Astrocyte of the cerebellum (primary cell): ENCODE results near the gene PPP1R10.

ENCODE experiments used
- DNase-seq: peaks from one replicate; pipeline ENCODE4 v3.0.0-alpha.2; 2011; ENCODE audit warnings: low read depth
- H3K4me3 ChIP-seq: 2 replicates; pipeline ENCODE4 v1.5.1; 2011; ENCODE audit warnings: mild to moderate bottlenecking, low read depth, low read length, moderate library complexity
- CTCF ChIP-seq: IDR thresholded peaks from 2 replicates; pipeline ENCODE4 v1.5.1; 2012; ENCODE audit warnings: low read length, low read depth, moderate library complexity, mild to moderate bottlenecking; ENCODE audit errors: missing control alignments
- in situ Hi-C: cut with HindIII; loops from 2 replicates; pipeline ENCODE4 v1.10.0; 2017; ENCODE audit warnings: low sequenced_read_pairs

Gene PPP1R10

GRCh38 chr6:30610065-30610464, 7.0 kb downstream of the PPP1R10 start:
- no peak for DNase-seq
- TF ChIP-seq CTCF, result no peak
- no peak overlapping the region for H3K4me3 ChIP-seq
- in situ Hi-C loops, result loop anchor here (5.0 kb wide), 1 partner anchor 48 kb away; no protein-coding TSS in a partner anchor

- no peak for TF ChIP-seq CTCF
- DNase-seq, result no peak
- no peak overlapping the region for H3K4me3 ChIP-seq
- in situ Hi-C loops, result no loop called here
Measured at GRCh38 chr6:30603961-30604360, 13.1 kb downstream of the PPP1R10 start.

DNA sequence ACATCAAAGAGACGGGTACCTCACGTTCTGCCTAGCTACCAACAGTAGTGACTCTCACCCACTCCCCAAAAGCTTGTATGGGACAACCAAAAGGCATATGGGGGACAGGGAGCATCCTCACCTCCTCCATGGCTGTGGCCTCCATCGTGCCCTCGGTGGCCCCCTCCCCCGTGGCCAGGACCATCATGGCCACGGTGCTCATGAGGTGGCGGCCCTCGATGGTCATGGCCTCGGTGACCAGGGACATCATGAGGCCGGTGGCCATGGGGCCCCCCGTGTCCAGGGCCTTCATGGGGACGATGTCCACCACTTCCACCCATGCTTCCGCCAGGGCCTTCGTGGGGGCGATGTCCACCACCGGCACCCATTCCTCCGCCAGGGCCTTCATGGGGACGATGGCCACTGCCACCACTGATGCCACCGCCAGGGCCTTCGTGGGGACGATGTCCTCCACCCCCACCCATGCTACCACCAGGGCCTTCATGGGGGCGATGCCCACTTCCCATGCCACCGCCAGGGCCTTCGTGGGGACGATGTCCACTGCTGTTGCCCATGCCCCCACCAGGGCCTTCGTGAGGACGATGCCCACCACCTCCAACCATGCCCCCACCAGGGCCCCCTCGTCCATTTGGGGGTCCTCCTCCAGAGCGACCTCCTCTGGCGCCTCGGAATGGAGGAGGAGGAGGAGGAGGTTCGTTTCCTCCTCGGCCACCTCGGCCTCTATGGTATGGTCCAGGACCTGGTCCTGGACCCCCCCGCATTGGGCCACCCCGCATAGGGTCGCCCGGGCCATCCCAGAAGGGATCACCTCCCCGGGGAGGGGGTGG, 15.0 kb downstream of the PPP1R10 start:
- no peak for DNase-seq
- H3K4me3 ChIP-seq, result no peak overlapping the region
- in situ Hi-C loops, result no loop called here
- TF ChIP-seq CTCF, result no peak

- no peak for TF ChIP-seq CTCF
- no peak overlapping the region for H3K4me3 ChIP-seq
- DNase-seq, result no peak
- in situ Hi-C loops, result no loop called here
Measured at GRCh38 chr6:30601436-30601814, 15.6 kb downstream of the PPP1R10 start.

DNA sequence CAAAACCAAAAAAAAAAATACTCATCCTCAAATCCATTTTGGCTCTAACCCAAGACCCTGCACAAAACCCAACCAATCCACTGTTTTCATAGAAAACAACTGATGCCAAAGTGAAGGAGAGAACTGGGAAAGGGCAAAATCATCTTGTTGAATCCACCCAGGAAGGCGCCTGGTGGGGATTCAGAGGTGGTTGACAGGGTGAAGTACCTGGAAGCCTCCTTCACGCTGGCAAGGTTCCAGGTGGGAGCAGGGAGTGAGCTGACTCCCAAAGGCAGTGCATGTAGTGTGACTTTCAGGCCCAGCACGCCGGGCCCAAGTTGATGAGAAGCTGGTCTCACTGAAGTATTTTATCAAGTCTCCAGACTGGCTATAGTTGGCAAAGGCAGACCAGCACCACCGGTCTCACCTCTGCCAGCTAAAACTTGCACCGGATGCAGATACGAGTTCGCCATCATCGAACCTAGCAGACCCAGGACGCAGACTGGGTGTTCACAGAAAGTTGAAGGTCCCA, 16.5 kb downstream of the PPP1R10 start:
- no peak overlapping the region for H3K4me3 ChIP-seq
- in situ Hi-C loops, result no loop called here
- TF ChIP-seq CTCF, result no peak
- DNase-seq, result no peak

DNA sequence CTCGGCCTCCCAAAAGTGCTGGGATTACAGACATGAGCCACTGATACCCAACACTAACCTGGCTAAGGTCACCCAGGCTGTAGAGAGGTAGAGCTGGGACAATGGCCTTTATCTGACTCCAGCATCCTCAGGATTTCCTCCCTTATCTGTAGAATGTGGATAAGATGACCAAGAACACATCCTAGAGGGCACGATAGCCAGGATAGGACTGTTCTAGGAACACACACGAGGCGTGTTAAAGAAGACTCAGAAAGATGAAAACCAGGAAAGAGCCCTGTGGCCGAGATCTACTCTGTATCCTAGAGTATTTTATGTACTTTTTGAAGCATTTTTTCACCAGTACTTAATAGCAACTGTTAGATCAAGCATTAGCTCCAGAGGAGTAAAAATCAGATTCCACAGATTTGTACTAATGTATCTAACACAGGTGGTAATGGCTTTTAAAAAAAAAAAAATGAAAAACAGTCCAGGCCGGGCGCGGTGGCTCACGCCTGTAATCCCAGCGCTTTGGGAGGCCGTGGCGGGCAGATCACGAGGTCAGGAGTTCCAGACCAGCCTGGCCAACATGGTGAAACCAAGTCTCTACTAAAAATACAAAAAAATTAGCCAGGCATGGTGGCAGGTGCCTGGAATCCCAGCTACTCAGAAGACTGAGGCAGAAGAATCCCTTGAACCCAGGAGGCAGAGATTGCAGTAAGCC, 17.3 kb downstream of the PPP1R10 start:
- DNase-seq, result no peak
- TF ChIP-seq CTCF, result no peak
- in situ Hi-C loops, result no loop called here
- H3K4me3 ChIP-seq, result no peak overlapping the region
